ENCODE results near the gene ITGB2. TPM values are rescaled to one million over a fixed set of nuclear protein-coding genes. Genes with fewer than 3 reads are reported as not detected.
A peak's percentile ranks its signal among the peaks of the same experiment; 100 is the strongest.

Gene ITGB2
- total RNA-seq, 1 donor from 2014 or later = 65.5 TPM

DNA sequence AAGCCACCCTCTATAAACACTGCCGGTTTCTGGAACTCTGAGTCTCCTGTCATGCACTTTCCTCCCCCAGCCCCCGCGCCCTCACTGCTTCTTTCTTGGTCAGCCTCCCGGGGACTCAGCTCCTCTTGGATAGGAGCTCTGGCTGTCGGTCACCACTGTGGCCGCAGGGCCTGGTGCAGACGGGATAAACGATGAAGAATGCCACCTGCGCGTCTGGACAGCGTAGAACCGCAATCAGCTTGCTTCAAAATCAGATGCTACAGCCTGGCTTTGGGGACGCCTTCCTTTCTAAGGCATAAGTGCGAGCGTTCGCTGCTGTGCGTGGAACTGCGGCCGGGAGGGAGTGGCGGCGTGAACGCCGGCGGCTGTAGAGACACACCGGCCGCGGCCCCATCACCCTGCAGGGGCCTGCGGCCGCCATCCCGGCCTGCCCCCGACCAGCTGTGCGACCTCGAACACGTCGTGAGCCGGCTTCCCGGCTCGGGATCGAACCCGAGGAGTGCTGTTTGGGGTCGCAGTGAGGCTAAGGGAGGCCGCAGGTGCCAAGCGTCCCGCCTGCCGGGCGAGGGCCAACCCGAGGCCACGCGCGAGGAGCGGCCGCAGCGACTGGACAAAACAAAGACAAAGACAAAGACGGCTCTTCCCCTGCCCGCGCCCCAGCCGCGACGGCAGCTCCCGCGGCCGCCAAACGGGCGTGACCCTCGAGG, 47.9 kb downstream of the ITGB2 start:
- no peaks in the 10 kb centered on the region for H3K9me3 ChIP-seq
- peak overlapping the region; percentile 95 to 98 for H3K27ac ChIP-seq
- intact Hi-C loops (cut with DNase I) = loop anchor here (1.0 to 10.0 kb wide), 8 partner anchors 56 to 1452 kb away; partner anchors contain the start of genes C21orf58, CFAP410, PCBP3 and PCNT
- H3K36me3 ChIP-seq = no peaks in the 10 kb centered on the region
- H3K4me3 ChIP-seq = peak overlapping the region; percentile 88 to 99
- H3K4me1 ChIP-seq = peaks cover 25 to 44% of the 10 kb centered on the region in 2 donors
- DNase-seq (ENCODE audit: low spot score in 2 of 2) = no peak
- H3K27me3 ChIP-seq = no peaks in the 10 kb centered on the region
- TF ChIP-seq, protein P1, sequence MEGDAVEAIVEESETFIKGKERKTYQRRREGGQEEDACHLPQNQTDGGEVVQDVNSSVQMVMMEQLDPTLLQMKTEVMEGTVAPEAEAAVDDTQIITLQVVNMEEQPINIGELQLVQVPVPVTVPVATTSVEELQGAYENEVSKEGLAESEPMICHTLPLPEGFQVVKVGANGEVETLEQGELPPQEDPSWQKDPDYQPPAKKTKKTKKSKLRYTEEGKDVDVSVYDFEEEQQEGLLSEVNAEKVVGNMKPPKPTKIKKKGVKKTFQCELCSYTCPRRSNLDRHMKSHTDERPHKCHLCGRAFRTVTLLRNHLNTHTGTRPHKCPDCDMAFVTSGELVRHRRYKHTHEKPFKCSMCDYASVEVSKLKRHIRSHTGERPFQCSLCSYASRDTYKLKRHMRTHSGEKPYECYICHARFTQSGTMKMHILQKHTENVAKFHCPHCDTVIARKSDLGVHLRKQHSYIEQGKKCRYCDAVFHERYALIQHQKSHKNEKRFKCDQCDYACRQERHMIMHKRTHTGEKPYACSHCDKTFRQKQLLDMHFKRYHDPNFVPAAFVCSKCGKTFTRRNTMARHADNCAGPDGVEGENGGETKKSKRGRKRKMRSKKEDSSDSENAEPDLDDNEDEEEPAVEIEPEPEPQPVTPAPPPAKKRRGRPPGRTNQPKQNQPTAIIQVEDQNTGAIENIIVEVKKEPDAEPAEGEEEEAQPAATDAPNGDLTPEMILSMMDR (IDR thresholded peaks at IDR 0.05) = no peak

DNA sequence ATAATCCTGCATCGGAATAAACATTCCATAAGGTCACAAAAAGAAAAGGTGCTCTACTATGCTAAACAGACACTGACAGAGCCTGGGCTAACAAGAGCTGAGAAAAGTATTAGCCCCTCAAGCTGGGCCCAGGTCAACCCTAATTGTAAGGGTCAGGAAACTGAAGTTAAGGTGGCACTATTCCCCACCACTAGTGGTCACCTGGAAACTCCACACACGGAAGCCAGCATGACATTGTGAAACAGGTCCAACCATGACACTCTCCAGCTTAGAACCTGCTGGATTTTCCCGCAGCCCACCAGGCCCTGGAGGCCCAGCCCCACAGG, 48.4 kb downstream of the ITGB2 start:
- H3K4me3 ChIP-seq = peak overlapping the region; percentile 88 to 99
- TF ChIP-seq, protein P1 (IDR thresholded peaks at IDR 0.05) = no peak
- peaks cover 27 to 49% of the 10 kb centered on the region in 2 donors for H3K4me1 ChIP-seq
- H3K36me3 ChIP-seq = no peaks in the 10 kb centered on the region
- peak overlapping the region; percentile 95 to 98 for H3K27ac ChIP-seq
- no peaks in the 10 kb centered on the region for H3K9me3 ChIP-seq
- no peak for DNase-seq (ENCODE audit: low spot score in 2 of 2)
- no peaks in the 10 kb centered on the region for H3K27me3 ChIP-seq
- intact Hi-C loops (cut with DNase I) = loop anchor here (5.0 to 10.0 kb wide), 7 partner anchors 183 to 1453 kb away; partner anchors contain the start of genes C21orf58, CFAP410, PCBP3 and PCNT

DNA sequence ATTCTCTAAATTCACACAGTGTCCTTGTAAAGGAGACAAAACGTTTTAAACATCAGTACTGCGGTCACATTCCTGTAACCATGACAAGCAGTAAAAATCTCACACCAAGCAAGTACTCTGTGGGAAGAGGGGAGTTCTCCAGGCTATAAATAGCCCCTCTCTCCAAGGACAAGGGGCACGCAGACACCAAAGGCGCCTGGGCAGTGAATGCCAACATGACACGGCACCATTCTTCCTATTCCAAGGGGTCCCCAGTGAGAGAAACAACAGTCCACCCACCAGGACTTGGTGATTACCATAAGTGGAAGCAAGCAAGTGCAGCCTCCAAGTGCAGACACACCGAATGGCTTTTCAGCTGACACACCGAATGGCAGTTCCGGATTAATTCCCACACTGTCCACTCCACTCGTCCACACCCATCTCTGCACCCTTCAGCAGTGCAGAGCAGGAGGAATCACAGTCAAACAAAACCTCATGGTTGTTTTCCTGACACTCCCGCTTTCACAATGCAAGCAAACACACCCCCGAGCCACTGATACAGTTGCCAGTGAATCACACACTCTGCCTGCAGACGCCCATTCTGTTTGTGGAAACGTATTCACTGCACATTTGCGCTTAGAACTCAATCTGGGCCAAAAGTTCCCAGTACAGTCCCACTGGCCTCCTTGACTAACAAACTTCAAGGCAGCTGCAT, 49.0 kb downstream of the ITGB2 start:
- TF ChIP-seq, protein P1 (IDR thresholded peaks at IDR 0.05) = no peak

DNA sequence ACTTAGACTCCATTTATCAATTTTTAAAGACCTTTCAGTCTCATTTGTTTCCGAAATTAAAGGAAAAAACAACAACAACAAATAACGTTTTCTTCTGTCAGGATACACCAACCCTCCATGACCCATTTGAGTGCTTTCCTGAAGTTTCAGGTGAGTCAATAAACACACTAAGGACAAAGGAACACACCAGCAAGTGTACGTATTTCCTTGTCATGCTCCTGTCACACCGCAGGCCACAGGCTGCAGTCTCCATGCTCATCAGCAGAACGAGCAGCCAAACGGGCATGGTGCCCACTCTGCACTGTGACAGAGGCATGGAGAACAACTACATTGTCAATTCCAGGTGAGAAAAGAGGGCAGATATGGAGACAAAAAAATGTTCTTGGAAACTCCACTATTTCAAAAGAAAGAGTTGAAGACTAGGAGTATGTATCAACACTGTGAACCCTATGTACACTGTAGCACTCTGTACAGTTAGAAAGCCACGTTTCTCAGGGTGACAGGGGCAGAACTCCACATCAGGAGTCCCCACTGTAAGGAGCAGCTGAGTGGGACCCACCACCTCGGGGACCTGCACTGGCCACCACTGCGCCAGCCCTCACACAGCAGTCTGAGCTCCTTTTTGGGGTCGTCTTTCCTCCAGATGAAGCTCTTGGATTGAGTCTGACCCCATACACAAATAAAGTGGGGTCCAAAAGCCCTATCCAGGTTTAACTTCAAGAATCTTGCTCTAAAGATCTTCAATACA, 49.8 kb downstream of the ITGB2 start:
- peaks cover 29 to 57% of the 10 kb centered on the region in 2 donors for H3K4me1 ChIP-seq
- H3K4me3 ChIP-seq = peak overlapping the region; percentile 88 to 99
- no peaks in the 10 kb centered on the region for H3K9me3 ChIP-seq
- H3K36me3 ChIP-seq = no peaks in the 10 kb centered on the region
- intact Hi-C loops (cut with DNase I) = loop anchor here (5.0 to 10.0 kb wide), 7 partner anchors 184 to 1454 kb away; partner anchors contain the start of genes C21orf58, CFAP410, PCBP3 and PCNT
- DNase-seq (ENCODE audit: low spot score in 2 of 2) = no peak
- H3K27me3 ChIP-seq = no peaks in the 10 kb centered on the region
- TF ChIP-seq, protein P1 (IDR thresholded peaks at IDR 0.05) = no peak
- H3K27ac ChIP-seq = peak overlapping the region; percentile 95 to 98

More for the DNA sequence above, 49.0 kb downstream of the ITGB2 start:
- Histone ChIP-seq H3K9me3 (no peaks in the 10 kb centered on the region), H3K4me1 (peaks cover 27 to 55% of the 10 kb centered on the region in 2 donors), H3K27ac (peak overlapping the region; percentile 95 to 98), H3K36me3 (no peaks in the 10 kb centered on the region), H3K27me3 (no peaks in the 10 kb centered on the region), H3K4me3 (peak overlapping the region; percentile 88 to 99)
- DNase-seq (ENCODE audit: low spot score in 2 of 2) = peak in 1 of 2 donors; percentile 87
- intact Hi-C loops (cut with DNase I) = loop anchor here (5.0 to 10.0 kb wide), 7 partner anchors 183 to 1453 kb away; partner anchors contain the start of genes C21orf58, CFAP410, PCBP3 and PCNT
